OCI-LY7 (cell line): Measurements from ENCODE around the gene GALNT11.

ENCODE experiments used
- EZH2phosphoT487 ChIP-seq: fragments of 200-600 bp; sonication (generic); IDR thresholded peaks from 2 replicates; pipeline ENCODE4 v1.6.1; 2018; ENCODE audit warnings: low read depth, borderline replicate concordance, mild to moderate bottlenecking, mixed run types, antibody characterized with exemption, low read length, moderate library complexity, mixed read lengths
- TF ChIP-seq, protein P1 (sequence below): fragments of 200-600 bp; sonication (generic); conservative IDR thresholded peaks from 2 replicates; pipeline ENCODE4 v1.5.1; 2014; ENCODE audit warnings: mild to moderate bottlenecking, antibody characterized with exemption, low read length, moderate library complexity, mixed read lengths

DNA sequence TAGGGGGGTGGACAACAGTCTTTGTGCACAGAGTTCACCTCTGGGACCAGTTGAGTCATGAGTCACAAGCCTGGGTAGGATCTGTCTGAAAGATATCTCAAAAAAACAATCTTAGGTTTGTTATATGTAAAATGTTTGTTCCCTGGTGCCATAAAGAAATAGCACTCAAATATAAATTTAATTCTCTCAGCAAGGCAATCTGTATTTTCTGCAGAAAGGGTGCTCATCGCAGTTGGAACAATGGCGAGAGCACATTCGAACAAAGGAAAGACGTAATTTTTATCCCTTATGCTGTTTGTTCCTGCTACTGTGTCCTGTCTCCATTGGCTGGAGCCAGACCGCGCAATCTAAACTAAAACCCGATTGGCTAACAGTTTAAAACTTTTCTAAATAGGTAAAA, 63.7 kb downstream of the GALNT11 start:
- TF ChIP-seq, protein P1, sequence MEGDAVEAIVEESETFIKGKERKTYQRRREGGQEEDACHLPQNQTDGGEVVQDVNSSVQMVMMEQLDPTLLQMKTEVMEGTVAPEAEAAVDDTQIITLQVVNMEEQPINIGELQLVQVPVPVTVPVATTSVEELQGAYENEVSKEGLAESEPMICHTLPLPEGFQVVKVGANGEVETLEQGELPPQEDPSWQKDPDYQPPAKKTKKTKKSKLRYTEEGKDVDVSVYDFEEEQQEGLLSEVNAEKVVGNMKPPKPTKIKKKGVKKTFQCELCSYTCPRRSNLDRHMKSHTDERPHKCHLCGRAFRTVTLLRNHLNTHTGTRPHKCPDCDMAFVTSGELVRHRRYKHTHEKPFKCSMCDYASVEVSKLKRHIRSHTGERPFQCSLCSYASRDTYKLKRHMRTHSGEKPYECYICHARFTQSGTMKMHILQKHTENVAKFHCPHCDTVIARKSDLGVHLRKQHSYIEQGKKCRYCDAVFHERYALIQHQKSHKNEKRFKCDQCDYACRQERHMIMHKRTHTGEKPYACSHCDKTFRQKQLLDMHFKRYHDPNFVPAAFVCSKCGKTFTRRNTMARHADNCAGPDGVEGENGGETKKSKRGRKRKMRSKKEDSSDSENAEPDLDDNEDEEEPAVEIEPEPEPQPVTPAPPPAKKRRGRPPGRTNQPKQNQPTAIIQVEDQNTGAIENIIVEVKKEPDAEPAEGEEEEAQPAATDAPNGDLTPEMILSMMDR = no peak
- TF ChIP-seq EZH2phosphoT487 = no peak
